ENCODE measurements around the gene JAG1.

Gene JAG1

GRCh38 chr20:10619427-10619826, 54.4 kb downstream of the JAG1 start:
- TF ChIP-seq MAX (IDR thresholded peaks at IDR 0.05) (no peak), ZBTB7A (IDR thresholded peaks at IDR 0.05; ENCODE audit: low read depth) (no peak)

DNA sequence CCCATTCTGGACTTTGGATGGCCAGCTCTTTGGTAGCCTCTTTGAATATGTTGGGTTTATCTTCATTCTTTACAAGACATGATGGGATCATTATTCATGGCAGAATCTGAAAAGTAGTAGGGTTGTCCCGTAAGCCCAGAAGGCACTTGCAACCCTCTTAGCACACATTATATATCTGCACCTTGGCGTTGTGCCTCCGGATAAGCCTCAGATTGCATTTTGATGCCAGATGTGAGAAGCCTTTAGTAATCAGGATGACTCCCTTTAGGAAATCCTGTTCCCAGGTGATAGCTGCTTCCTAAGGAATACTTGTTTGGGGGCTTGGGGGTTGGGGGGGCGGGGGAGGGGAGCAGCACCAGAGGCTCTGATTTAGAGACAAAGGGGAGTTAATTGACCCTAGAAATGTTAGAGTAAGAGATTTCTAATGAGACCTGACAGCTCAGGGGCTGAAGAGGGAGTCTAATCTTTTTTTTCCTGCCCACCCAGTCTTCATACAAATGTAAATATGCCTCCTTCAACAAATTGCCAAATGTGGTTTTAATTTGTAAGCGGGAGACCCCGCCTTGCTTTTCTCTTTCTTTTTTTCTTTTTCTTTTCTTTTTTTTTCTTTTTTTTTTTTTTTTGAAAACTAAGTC, 55.1 kb downstream of the JAG1 start:
- no peak for TF ChIP-seq CREB1 (IDR thresholded peaks at IDR 0.05; ENCODE audit: low read depth)
- TF ChIP-seq TCF12 (IDR thresholded peaks at IDR 0.05; ENCODE audit: low read depth) = no peak
- TF ChIP-seq MAX (IDR thresholded peaks at IDR 0.05) = no peak
- TF ChIP-seq RAD21 (IDR thresholded peaks at IDR 0.05; ENCODE audit: low read depth) = no peak
- no peak for TF ChIP-seq YY1 (IDR thresholded peaks at IDR 0.05; ENCODE audit: low read depth)

DNA sequence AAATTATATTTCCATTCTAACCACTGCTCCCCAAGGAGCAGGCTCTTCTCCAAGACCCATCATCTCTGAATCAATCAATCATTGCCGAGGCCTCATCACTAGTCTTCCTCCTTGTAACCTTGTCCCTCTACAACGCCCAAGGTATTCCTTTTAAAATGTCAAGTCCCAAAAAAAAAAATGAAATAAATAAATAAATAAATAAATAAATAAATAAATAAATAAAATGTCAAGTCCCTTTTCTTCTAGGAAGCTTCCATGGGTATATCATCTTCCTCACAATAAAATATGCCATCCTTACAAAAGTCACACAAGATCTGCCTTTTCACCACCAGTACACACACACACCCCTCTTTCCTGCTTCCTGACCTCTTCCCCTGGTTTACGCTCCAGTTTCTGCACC, 57.6 kb downstream of the JAG1 start:
- no peak for TF ChIP-seq RAD21 (IDR thresholded peaks at IDR 0.05; ENCODE audit: low read depth)
- TF ChIP-seq ZBTB7A (IDR thresholded peaks at IDR 0.05; ENCODE audit: low read depth) = no peak
- TF ChIP-seq FOXM1 (IDR thresholded peaks at IDR 0.05; ENCODE audit: borderline replicate concordance, low read depth) = no peak
- TF ChIP-seq CEBPB (IDR thresholded peaks at IDR 0.05) = no peak
- no peak for TF ChIP-seq USF1 (IDR thresholded peaks at IDR 0.05)
- no peak for TF ChIP-seq TAF1 (IDR thresholded peaks at IDR 0.05; ENCODE audit: low read depth)
- no peak for TF ChIP-seq YY1 (IDR thresholded peaks at IDR 0.05; ENCODE audit: low read depth)
- TF ChIP-seq NFIC (IDR thresholded peaks at IDR 0.05) = no peak
- no peak for TF ChIP-seq CREB1 (IDR thresholded peaks at IDR 0.05; ENCODE audit: low read depth)
- no peak for TF ChIP-seq EGR1 (IDR thresholded peaks at IDR 0.05)
- no peak for TF ChIP-seq TCF12 (IDR thresholded peaks at IDR 0.05; ENCODE audit: low read depth)

- TF ChIP-seq USF1 (IDR thresholded peaks at IDR 0.05) = no peak
- TF ChIP-seq CREB1 (IDR thresholded peaks at IDR 0.05; ENCODE audit: low read depth) = no peak
Measured at GRCh38 chr20:10613911-10614310, 59.9 kb downstream of the JAG1 start.

DNA sequence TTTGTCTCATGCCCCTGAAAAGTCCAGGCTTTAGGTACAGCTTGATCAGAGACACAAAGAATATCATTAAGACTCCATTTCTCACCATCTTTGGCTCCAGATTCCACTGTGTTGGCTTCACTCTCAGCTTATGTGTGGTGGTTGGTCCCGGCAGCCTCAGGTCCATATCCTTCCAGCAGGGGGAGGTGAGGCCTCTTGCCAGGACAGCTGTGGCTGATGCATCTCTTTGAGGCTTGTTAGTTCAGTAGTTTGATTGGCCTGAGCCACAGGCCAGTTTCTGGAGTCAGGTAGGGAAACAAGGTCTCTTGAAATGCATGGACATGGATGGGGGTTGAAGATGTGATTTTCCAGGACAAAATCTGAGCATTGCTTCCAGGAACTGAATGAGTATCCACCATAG, 62.4 kb downstream of the JAG1 start:
- no peak for TF ChIP-seq TAF1 (IDR thresholded peaks at IDR 0.05; ENCODE audit: low read depth)
- no peak for TF ChIP-seq TEAD4 (IDR thresholded peaks at IDR 0.05)
- TF ChIP-seq, protein P1, sequence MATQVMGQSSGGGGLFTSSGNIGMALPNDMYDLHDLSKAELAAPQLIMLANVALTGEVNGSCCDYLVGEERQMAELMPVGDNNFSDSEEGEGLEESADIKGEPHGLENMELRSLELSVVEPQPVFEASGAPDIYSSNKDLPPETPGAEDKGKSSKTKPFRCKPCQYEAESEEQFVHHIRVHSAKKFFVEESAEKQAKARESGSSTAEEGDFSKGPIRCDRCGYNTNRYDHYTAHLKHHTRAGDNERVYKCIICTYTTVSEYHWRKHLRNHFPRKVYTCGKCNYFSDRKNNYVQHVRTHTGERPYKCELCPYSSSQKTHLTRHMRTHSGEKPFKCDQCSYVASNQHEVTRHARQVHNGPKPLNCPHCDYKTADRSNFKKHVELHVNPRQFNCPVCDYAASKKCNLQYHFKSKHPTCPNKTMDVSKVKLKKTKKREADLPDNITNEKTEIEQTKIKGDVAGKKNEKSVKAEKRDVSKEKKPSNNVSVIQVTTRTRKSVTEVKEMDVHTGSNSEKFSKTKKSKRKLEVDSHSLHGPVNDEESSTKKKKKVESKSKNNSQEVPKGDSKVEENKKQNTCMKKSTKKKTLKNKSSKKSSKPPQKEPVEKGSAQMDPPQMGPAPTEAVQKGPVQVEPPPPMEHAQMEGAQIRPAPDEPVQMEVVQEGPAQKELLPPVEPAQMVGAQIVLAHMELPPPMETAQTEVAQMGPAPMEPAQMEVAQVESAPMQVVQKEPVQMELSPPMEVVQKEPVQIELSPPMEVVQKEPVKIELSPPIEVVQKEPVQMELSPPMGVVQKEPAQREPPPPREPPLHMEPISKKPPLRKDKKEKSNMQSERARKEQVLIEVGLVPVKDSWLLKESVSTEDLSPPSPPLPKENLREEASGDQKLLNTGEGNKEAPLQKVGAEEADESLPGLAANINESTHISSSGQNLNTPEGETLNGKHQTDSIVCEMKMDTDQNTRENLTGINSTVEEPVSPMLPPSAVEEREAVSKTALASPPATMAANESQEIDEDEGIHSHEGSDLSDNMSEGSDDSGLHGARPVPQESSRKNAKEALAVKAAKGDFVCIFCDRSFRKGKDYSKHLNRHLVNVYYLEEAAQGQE (IDR thresholded peaks at IDR 0.05; ENCODE audit: low read depth) = no peak
- no peak for TF ChIP-seq FOXM1 (IDR thresholded peaks at IDR 0.05; ENCODE audit: borderline replicate concordance, low read depth)
- TF ChIP-seq ZBTB7A (IDR thresholded peaks at IDR 0.05; ENCODE audit: low read depth) = no peak
- no peak for TF ChIP-seq MAX (IDR thresholded peaks at IDR 0.05)
- no peak for TF ChIP-seq USF1 (IDR thresholded peaks at IDR 0.05)
- TF ChIP-seq EP300 (IDR thresholded peaks at IDR 0.05; ENCODE audit: borderline replicate concordance) = no peak
- TF ChIP-seq RAD21 (IDR thresholded peaks at IDR 0.05; ENCODE audit: low read depth) = peak; percentile 40

GRCh38 chr20:10610251-10610650, 63.5 kb downstream of the JAG1 start:
- no peak for TF ChIP-seq ZBTB7A (IDR thresholded peaks at IDR 0.05; ENCODE audit: low read depth)
- no peak for TF ChIP-seq RAD21 (IDR thresholded peaks at IDR 0.05; ENCODE audit: low read depth)
- TF ChIP-seq NFIC (IDR thresholded peaks at IDR 0.05) = no peak
- TF ChIP-seq CREB1 (IDR thresholded peaks at IDR 0.05; ENCODE audit: low read depth) = no peak
- TF ChIP-seq FOXM1 (IDR thresholded peaks at IDR 0.05; ENCODE audit: borderline replicate concordance, low read depth) = no peak
- TF ChIP-seq MAX (IDR thresholded peaks at IDR 0.05) = no peak
- no peak for TF ChIP-seq EGR1 (IDR thresholded peaks at IDR 0.05)
- TF ChIP-seq EP300 (IDR thresholded peaks at IDR 0.05; ENCODE audit: borderline replicate concordance) = no peak
- TF ChIP-seq TAF1 (IDR thresholded peaks at IDR 0.05; ENCODE audit: low read depth) = no peak
- TF ChIP-seq CEBPB (IDR thresholded peaks at IDR 0.05) = no peak
- TF ChIP-seq YY1 (IDR thresholded peaks at IDR 0.05; ENCODE audit: low read depth) = no peak
- no peak for TF ChIP-seq USF1 (IDR thresholded peaks at IDR 0.05)
- no peak for TF ChIP-seq TCF12 (IDR thresholded peaks at IDR 0.05; ENCODE audit: low read depth)
- TF ChIP-seq TEAD4 (IDR thresholded peaks at IDR 0.05) = no peak
- TF ChIP-seq, protein P1 (IDR thresholded peaks at IDR 0.05; ENCODE audit: low read depth) = no peak

Measured in Ishikawa (cell line).